GM12878 (cell line): ENCODE data around the gene RSAD2. TPM values are rescaled to one million over a fixed set of nuclear protein-coding genes. Genes with fewer than 3 reads are reported as not detected.

Experiments used
- ATAC-seq: fragments of 200-7000 bp; cut with Tn5 transposase; 3 replicates; pipeline ENCODE4 v1.9.1; 2020; ENCODE audit warnings: mild to moderate bottlenecking, moderate library complexity
- BruUV-seq: library from RNA; stranded (reverse); fragments of 400-500 nt; replicated peaks from 2 replicates; lab custom pipeline; 2021; lab: Mats Ljungman, UMichigan
- CTCF ChIA-PET: fragments of 300-600 bp; sonication (Branson Sonifier 250); formaldehyde crosslinking; extraction: SDS; loops from one replicate; lab custom pipeline; 2021; ENCODE audit warnings: inconsistent platforms; lab: Yijun Ruan, JAX
- POLR2A ChIA-PET: fragments of 350-600 bp; formaldehyde crosslinking; extraction: SDS; loops from one replicate; lab custom pipeline; 2021; ENCODE audit warnings: inconsistent platforms; lab: Charles Lee
- RAD21 ChIA-PET: fragments of 300-600 bp; sonication (Branson Sonifier 250); formaldehyde crosslinking; loops from one replicate; lab custom pipeline; 2023; ENCODE audit warnings: antibody characterized with exemption; ENCODE audit not compliant: unreplicated experiment; lab: Charles Lee
- SMC1A ChIA-PET: fragments of 300-600 bp; sonication (Branson Sonifier 250); formaldehyde crosslinking; loops from one replicate; lab custom pipeline; 2023; ENCODE audit not compliant: unreplicated experiment, uncharacterized antibody; lab: Charles Lee
- DNase-seq: peaks from one replicate; pipeline ENCODE4 v3.0.0-alpha.2; 2011; ENCODE audit warnings: low read depth, low spot score
- FAIRE-seq: peaks from 3 replicates; lab custom pipeline; 2011; peaks lifted over from hg19 to GRCh38; lab: Jason Lieb, UNC
- H2AFZ ChIP-seq: 2 replicates; pipeline ENCODE4 v1.6.0; 2011; ENCODE audit warnings: low read depth, low read length, control low read depth; ENCODE audit not compliant: control insufficient read depth
- H3K27ac ChIP-seq: 2 replicates; pipeline ENCODE4 v1.5.1; 2011; ENCODE audit warnings: control low read depth; ENCODE audit not compliant: control insufficient read depth, insufficient read depth
- H3K27me3 ChIP-seq, 2 experiments: replicated peaks in 1 of 2; 2 replicates each; pipeline versions ENCODE4 v1.6.0 to v1.6.1; 2011; ENCODE audit warnings: low read length in 1 of 2; ENCODE audit not compliant: control insufficient read depth in 2 of 2, insufficient read depth in 2 of 2
- H3K36me3 ChIP-seq, 2 experiments: 2 replicates each; pipeline ENCODE4 v1.5.1; 2011; ENCODE audit warnings: low read length in 1 of 2; ENCODE audit not compliant: control insufficient read depth in 2 of 2, insufficient read depth in 2 of 2
- H3K4me1 ChIP-seq: 2 replicates; pipeline ENCODE4 v1.6.1; 2011; ENCODE audit warnings: mild to moderate bottlenecking, low read length, moderate library complexity, mixed read lengths; ENCODE audit not compliant: control insufficient read depth, insufficient read depth
- H3K4me2 ChIP-seq: 2 replicates; pipeline ENCODE4 v1.6.0; 2011; ENCODE audit warnings: control low read depth; ENCODE audit not compliant: control insufficient read depth, insufficient read depth
- H3K4me3 ChIP-seq: fragments of 200-600 bp; sonication (generic); 2 replicates; pipeline ENCODE4 v1.5.1; 2016
- H3K79me2 ChIP-seq: 2 replicates; pipeline ENCODE4 v1.6.0; 2011; ENCODE audit warnings: low read length; ENCODE audit not compliant: control insufficient read depth, insufficient read depth
- H3K9ac ChIP-seq: 2 replicates; pipeline ENCODE4 v1.8.0; 2011; ENCODE audit warnings: low read length, control low read depth, mixed read lengths; ENCODE audit not compliant: control insufficient read depth, insufficient read depth
- H3K9me3 ChIP-seq: replicated peaks from 3 replicates; pipeline ENCODE4 v1.5.1; 2011; ENCODE audit warnings: mild to moderate bottlenecking, low read length; ENCODE audit not compliant: control insufficient read depth, insufficient read depth
- H4K20me1 ChIP-seq: 2 replicates; pipeline ENCODE4 v1.6.0; 2011; ENCODE audit not compliant: control insufficient read depth, insufficient read depth
- ATF2 ChIP-seq: IDR thresholded peaks from 2 replicates; pipeline ENCODE4 v1.6.1; 2012; ENCODE audit warnings: low read length, inconsistent platforms
- CEBPB ChIP-seq, 2 experiments: fragments of 150-350 bp in 1 of 2; IDR thresholded peaks; 2 replicates each; pipeline ENCODE4 v1.6.1; 2012 to 2014; ENCODE audit warnings: low read depth in 2 of 2, low read length in 2 of 2, borderline replicate concordance in 1 of 2, inconsistent platforms in 1 of 2
- CREB1 ChIP-seq: IDR thresholded peaks from 2 replicates; pipeline ENCODE4 v1.6.1; 2012; ENCODE audit warnings: low read depth, mild to moderate bottlenecking, inconsistent platforms
- CUX1 ChIP-seq: IDR thresholded peaks from 2 replicates; pipeline ENCODE4 v1.6.1; 2012; ENCODE audit warnings: improper control_type of control experiment, low read depth, low read length; ENCODE audit not compliant: insufficient replicate concordance
- ESRRA ChIP-seq: IDR thresholded peaks from 2 replicates; pipeline ENCODE4 v1.6.1; 2012; ENCODE audit warnings: mild to moderate bottlenecking, low read length, improper control_type of control experiment
- FOXK2 ChIP-seq: fragments of 450-650 bp; IDR thresholded peaks from 2 replicates; pipeline ENCODE4 v1.6.1; 2017; ENCODE audit warnings: mild to moderate bottlenecking, moderate library complexity
- LARP7 ChIP-seq: fragments of 450-650 bp; IDR thresholded peaks from 2 replicates; pipeline ENCODE4 v1.6.1; 2017; ENCODE audit warnings: mild to moderate bottlenecking
- MEF2B ChIP-seq: fragments of 450-650 bp; IDR thresholded peaks from 2 replicates; pipeline ENCODE4 v1.6.1; 2018; ENCODE audit warnings: mild to moderate bottlenecking, moderate library complexity; ENCODE audit not compliant: partially characterized antibody, poor library complexity, severe bottlenecking
- MTA3 ChIP-seq: IDR thresholded peaks from 2 replicates; pipeline ENCODE4 v1.6.1; 2012; ENCODE audit warnings: low read length, inconsistent platforms, borderline replicate concordance
- MXI1 ChIP-seq: fragments of 150-350 bp; IDR thresholded peaks from 2 replicates; pipeline ENCODE4 v1.6.1; 2011; ENCODE audit warnings: low read depth, mild to moderate bottlenecking, inconsistent platforms, low read length, improper control_type of control experiment
- MYC ChIP-seq: IDR thresholded peaks from 2 replicates; pipeline ENCODE4 v1.6.1; 2011; ENCODE audit warnings: mild to moderate bottlenecking, low read length, moderate library complexity, inconsistent platforms; ENCODE audit not compliant: insufficient read depth, insufficient replicate concordance, insufficient read length, severe bottlenecking
- NBN ChIP-seq: fragments of 450-650 bp; IDR thresholded peaks from 2 replicates; pipeline ENCODE4 v1.6.1; 2016
- PBX3 ChIP-seq: IDR thresholded peaks from 2 replicates; pipeline ENCODE4 v1.6.1; 2011; ENCODE audit warnings: mild to moderate bottlenecking, low read depth, low read length, moderate library complexity; ENCODE audit not compliant: insufficient replicate concordance
- RAD21 ChIP-seq: IDR thresholded peaks from 2 replicates; pipeline ENCODE4 v1.6.1; 2011; ENCODE audit warnings: mild to moderate bottlenecking, low read depth, low read length, moderate library complexity; ENCODE audit not compliant: insufficient read depth
- SPI1 ChIP-seq: IDR thresholded peaks from 2 replicates; pipeline ENCODE4 v1.6.1; 2011; ENCODE audit warnings: low read depth, mild to moderate bottlenecking, low read length, moderate library complexity, borderline replicate concordance; ENCODE audit not compliant: insufficient read depth
- ZSCAN29 ChIP-seq: fragments of 450-650 bp; IDR thresholded peaks from 2 replicates; pipeline ENCODE4 v1.6.1; 2017; ENCODE audit warnings: mild to moderate bottlenecking, moderate library complexity
- WGBS: methylation state at CpG from one replicate; pipeline ENCODE4 v1.1.6; 2016; ENCODE audit warnings: low lambda C conversion rate; ENCODE audit not compliant: insufficient replicate concordance, insufficient coverage; ENCODE audit errors: missing lambda C conversion rate; 5-methylcytosine and 5-hydroxymethylcytosine counted together
- in situ Hi-C: fragments of 300-500 bp; cut with MboI; formaldehyde crosslinking; loops from 9 replicates; pipeline ENCODE4 v1.14.3; 2018; ENCODE audit warnings: mixed read lengths
- intact Hi-C: fragments of 100-400 bp; cut with micrococcal nuclease; formaldehyde crosslinking; loops from one replicate; pipeline ENCODE4 v1.14.2; 2022; ENCODE audit not compliant: unreplicated experiment
- polyA plus RNA-seq, 11 experiments: library from polyadenylated mRNA; depleted of rRNA in 4 of 11; unstranded in 6 of 11; stranded (reverse) in 5 of 11; fragments of >200 nt; fragmentation: Nextera tagmentation in 4 of 11; fragmentation: Illumina TruSeq in 1 of 11; extraction: Ambion mirVana in 4 of 11; extraction: Trizol in 1 of 11; gene quantifications; 1 replicate in 1 of 11; 2 replicates in 10 of 11; pipeline versions ENCODE4 v1.2.1 to v1.2.3, GENCODE V29; 2011 to 2016; ENCODE audit warnings: inconsistent platforms in 2 of 11, missing spikeins in 2 of 11, low read depth in 1 of 11
- total RNA-seq, 4 experiments: library from RNA; depleted of rRNA in 3 of 4; stranded (reverse); fragments of >200 nt in 3 of 4; fragmentation: Illumina TruSeq in 1 of 4; extraction: Trizol in 1 of 4; gene quantifications; 2 replicates each; pipeline versions ENCODE4 v1.2.1 to v1.2.3, GENCODE V29; 2013 to 2021

Gene RSAD2
- total and polyA plus RNA-seq, 10 of the 15 experiments (the other 5 are each of a cell fraction or from before 2014, with no cell fraction given): 0.24 to 0.90 (median 0.69) TPM

DNA sequence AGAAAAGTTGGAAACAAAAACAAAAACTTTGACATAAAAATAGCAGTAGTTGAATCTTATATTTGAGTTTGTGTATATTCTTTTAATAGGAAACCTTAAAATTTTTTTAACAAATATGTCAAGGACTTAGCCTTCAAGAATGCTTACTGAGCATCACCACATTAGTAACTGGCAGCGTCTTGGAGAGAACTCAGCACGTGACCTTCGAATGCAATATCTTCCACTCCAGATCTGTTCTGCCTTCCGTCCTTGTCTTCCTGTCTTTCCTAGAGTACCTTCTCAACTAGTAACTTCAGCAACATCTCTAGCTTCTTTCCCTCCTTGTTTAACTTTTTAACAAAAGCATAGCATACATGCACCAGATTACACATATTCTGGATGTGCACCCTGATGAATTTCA lies 972 bp downstream of the RSAD2 start:
- Histone ChIP-seq H3K27ac (no peak overlapping the region), H3K4me1 (peaks cover 13% of the 10 kb centered on the region), H3K79me2 (no peaks in the 10 kb centered on the region; the same call in 1 of the 2 replicates), H3K27me3 (peaks cover 0 to 2% of the 10 kb centered on the region in 2 experiments; a peak in 1 of 4 replicates), H3K9ac (no peak overlapping the region), H3K4me3 (no peak overlapping the region), H3K36me3 (no peaks in the 10 kb centered on the region), H3K4me2 (peak overlapping the region; percentile 43; the same call in 1 of the 2 replicates), H4K20me1 (no peaks in the 10 kb centered on the region), H3K9me3 (0 out of 3 replicates have a peak, but pooled peaks cover 2% of the 10 kb centered on the region), H2AFZ (no peak overlapping the region)
- CTCF ChIA-PET: interaction anchor here (1.6 to 4.4 kb wide), 3 partner anchors 13 to 38 kb away, joined by 6 to 31 read pairs (median 16); partner anchors contain the start of gene CMPK2
- SMC1A ChIA-PET: interaction anchor here (0.7 to 1.5 kb wide), 4 partner anchors 18 to 1120 kb away, joined by 3 to 4 read pairs (median 3); no protein-coding TSS in a partner anchor
- no peak for FAIRE-seq
- intact Hi-C loops: no loop called here
- WGBS: 72% methylated on average over 4 of the region's 4 CpGs
- in situ Hi-C loops: no loop called here
- POLR2A ChIA-PET: interaction anchor here (1.3 kb wide), 1 partner anchor 11 kb away, joined by 4 read pairs; no protein-coding TSS in a partner anchor
- RAD21 ChIA-PET: no interaction called here
- DNase-seq: no peak
- ATAC-seq: no peak
- no TSS peak for BruUV-seq
- TF ChIP-seq PBX3 (no peak), CUX1 (no peak), MTA3 (no peak), RAD21 (no peak), FOXK2 (no peak), ESRRA (no peak), SPI1 (no peak), MEF2B (no peak), CREB1 (no peak), NBN (no peak), MYC (no peak), LARP7 (no peak), MXI1 (no peak), ATF2 (no peak), ZSCAN29 (no peak), CEBPB (IDR thresholded peaks at IDR 0.05; ENCODE audit: borderline replicate concordance in 1 of 2, low read depth in 2 of 2, low read length in 2 of 2) (no peak)
